Parathyroid adenoma (tissue), 2 donors: Measurements from ENCODE around the gene RRAGD.

Experiments used
- H2AFZ ChIP-seq: fragments of 300-600 bp; sonication (generic); one replicate; pipeline ENCODE4 v1.7.0; 2017; ENCODE audit warnings: antibody characterized with exemption, mild to moderate bottlenecking
- H3K27ac ChIP-seq: fragments of 300-600 bp; sonication (generic); one replicate; pipeline ENCODE4 v1.7.0; 2017
- H3K27me3 ChIP-seq: fragments of 300-600 bp; sonication (generic); one replicate; pipeline ENCODE4 v1.7.0; 2017; ENCODE audit warnings: low read length; ENCODE audit not compliant: control insufficient read depth, insufficient read depth
- H3K36me3 ChIP-seq: fragments of 300-600 bp; sonication (generic); one replicate; pipeline ENCODE4 v1.7.0; 2017; ENCODE audit warnings: low read length; ENCODE audit not compliant: control insufficient read depth, insufficient read depth
- H3K4me1 ChIP-seq: fragments of 300-600 bp; sonication (generic); one replicate; pipeline ENCODE4 v1.7.0; 2017; ENCODE audit warnings: control low read depth
- H3K4me2 ChIP-seq: fragments of 300-600 bp; sonication (generic); one replicate; pipeline ENCODE4 v1.7.0; 2017; ENCODE audit warnings: low read length
- H3K4me3 ChIP-seq: fragments of 300-600 bp; sonication (generic); one replicate; pipeline ENCODE4 v1.7.0; 2017; ENCODE audit warnings: low read depth, low read length
- H3K79me2 ChIP-seq: fragments of 300-600 bp; sonication (generic); one replicate; pipeline ENCODE4 v1.7.0; 2017; ENCODE audit warnings: control low read depth
- H3K9ac ChIP-seq: fragments of 300-600 bp; sonication (generic); one replicate; pipeline ENCODE4 v1.7.0; 2017; ENCODE audit warnings: mild to moderate bottlenecking
- H3K9me3 ChIP-seq: fragments of 300-600 bp; sonication (generic); one replicate; pipeline ENCODE4 v1.7.0; 2017; ENCODE audit warnings: low read length; ENCODE audit not compliant: control insufficient read depth
- CTCF ChIP-seq: fragments of 300-600 bp; sonication (generic); IDR thresholded peaks from one replicate; pipeline ENCODE4 v1.7.0; 2017; ENCODE audit warnings: antibody characterized with exemption, mild to moderate bottlenecking
- donor health status: primary hyperparathyroidism.

RRAGD gene

DNA sequence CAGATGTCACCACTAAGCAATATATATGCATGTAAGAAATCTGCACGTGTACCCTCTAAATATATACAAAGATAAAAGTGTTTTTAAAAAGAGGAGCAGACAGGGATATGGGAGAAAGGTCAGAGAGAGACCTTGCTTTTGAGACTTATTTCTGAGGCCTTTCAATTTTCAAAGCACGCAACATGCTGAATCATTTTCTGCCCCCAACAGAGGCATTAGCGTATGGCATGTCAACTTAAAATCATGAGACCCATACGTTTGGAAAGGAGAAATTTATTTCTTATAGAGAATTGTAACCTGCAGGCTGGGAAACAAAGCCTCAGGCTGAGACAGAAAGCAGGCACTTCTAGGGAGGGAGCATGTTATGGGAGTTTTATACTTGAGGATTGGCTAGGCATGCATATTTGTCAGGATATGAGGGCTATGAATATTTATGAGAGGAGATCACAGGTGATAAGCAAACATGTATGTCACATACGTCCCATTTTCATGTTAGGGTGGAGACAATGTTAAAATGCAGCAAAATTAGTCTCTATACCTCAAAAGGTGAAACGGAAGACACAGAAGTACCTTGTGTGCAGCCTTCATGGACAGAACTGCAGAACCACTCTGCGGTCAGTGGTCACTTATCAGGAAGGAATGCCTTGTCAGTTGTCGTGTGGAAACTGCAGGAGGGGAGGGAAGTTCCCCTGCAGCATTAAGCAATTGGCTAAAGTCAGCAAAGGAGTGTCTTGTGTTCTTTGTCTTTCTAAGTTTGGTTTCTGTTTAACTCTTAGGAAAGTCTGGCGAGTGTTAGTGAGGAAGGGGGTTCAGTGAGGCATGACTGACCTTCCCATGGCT, 90.7 kb downstream of the RRAGD start:
- Histone ChIP-seq H3K27ac (no peak overlapping the region), H3K36me3 (no peaks in the 10 kb centered on the region), H3K4me3 (no peak overlapping the region), H3K27me3 (no peaks in the 10 kb centered on the region), H2AFZ (peak overlapping the region; percentile 14), H3K4me1 (no peaks in the 10 kb centered on the region), H3K79me2 (no peaks in the 10 kb centered on the region), H3K9me3 (no peaks in the 10 kb centered on the region), H3K4me2 (no peak overlapping the region), H3K9ac (no peak overlapping the region)
- no peak for TF ChIP-seq CTCF

DNA sequence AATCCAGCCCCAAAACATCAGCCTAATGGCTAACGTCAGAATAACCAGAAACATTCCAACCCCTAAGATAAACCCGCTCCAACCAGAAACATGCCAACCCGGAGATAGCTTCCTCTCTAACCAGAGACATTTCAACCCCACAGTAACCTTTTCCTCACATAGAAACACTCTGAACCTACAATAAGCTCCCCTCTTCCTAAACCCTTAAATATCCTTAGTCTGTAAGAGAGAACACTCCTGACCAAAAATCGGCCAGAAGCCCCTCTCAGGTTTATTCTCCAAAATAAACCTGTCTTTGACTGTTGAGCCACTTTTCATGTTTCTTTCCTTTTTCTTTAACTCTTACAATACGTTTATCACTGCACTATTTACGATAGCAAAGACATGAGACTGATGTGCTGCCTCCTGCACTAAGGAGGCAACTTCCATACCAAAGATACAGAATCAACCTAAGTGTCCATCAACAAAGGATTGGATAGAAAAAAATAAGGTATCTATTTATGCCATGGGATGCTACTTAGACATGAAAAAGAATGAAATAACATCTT, 92.0 kb downstream of the RRAGD start:
- Histone ChIP-seq H3K9me3 (no peaks in the 10 kb centered on the region), H3K4me3 (no peak overlapping the region), H3K4me2 (no peak overlapping the region), H2AFZ (no peak overlapping the region), H3K27me3 (no peaks in the 10 kb centered on the region), H3K27ac (no peak overlapping the region), H3K79me2 (no peaks in the 10 kb centered on the region), H3K9ac (no peak overlapping the region), H3K36me3 (no peaks in the 10 kb centered on the region), H3K4me1 (no peaks in the 10 kb centered on the region)
- TF ChIP-seq CTCF = no peak

DNA sequence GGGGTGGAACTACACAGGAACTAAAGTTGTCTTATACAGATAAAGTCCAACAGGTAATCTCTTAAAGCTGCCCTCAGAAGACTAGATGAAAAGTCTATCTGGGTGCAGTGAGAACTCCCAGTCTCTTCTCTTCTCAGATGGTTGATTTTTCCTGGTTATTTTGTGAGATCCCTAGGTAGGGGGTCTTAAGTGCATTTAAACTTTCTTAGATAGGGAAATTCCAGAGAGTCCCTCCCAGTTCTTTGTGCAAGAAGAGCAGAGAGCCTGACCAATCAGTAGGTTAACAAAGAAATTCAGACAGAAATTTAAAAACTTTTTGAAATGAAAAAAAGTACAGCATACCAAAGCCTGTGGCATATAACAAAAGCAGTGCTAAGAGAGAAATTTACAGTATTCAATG, 95.0 kb downstream of the RRAGD start:
- Histone ChIP-seq H3K4me3 (no peak overlapping the region), H3K27ac (no peak overlapping the region), H3K4me2 (no peak overlapping the region), H3K9ac (no peak overlapping the region), H2AFZ (no peak overlapping the region), H3K4me1 (no peaks in the 10 kb centered on the region), H3K79me2 (no peaks in the 10 kb centered on the region), H3K36me3 (no peaks in the 10 kb centered on the region), H3K27me3 (no peaks in the 10 kb centered on the region), H3K9me3 (no peaks in the 10 kb centered on the region)
- no peak for TF ChIP-seq CTCF

GRCh38 chr6:89315249-89315885, 96.7 kb downstream of the RRAGD start, which contains the start of gene GABRR2:
GABRR2 (minus strand) TSS chr6:89315299; CDS start chr6:89315165, 134 bp downstream.
- H3K79me2 ChIP-seq = no peaks in the 10 kb centered on the region
- no peaks in the 10 kb centered on the region for H3K27me3 ChIP-seq
- no peak within 1 kb of the TSS for H3K4me2 ChIP-seq
- no peak for TF ChIP-seq CTCF
- H3K36me3 ChIP-seq = no peaks in the 10 kb centered on the region
- H2AFZ ChIP-seq = no peak within 1 kb of the TSS
- H3K9me3 ChIP-seq = no peaks in the 10 kb centered on the region
- no peak within 1 kb of the TSS for H3K9ac ChIP-seq
- H3K4me1 ChIP-seq = no peaks in the 10 kb centered on the region
- H3K4me3 ChIP-seq = no peak within 1 kb of the TSS
- H3K27ac ChIP-seq = no peak within 1 kb of the TSS
